Hypothalamus (tissue), 51 donors: ENCODE measurements around the gene ENTHD1.
A peak's percentile ranks its signal among the peaks of the same experiment; 100 is the strongest.
"Not testable (repeated sequence)": the region's sequence is repeated elsewhere in the genome, so short reads cannot be mapped to it uniquely, and the experiment has no call there.

Source experiments
- DNase-seq, 51 donors: peaks; one replicate each; lab custom pipeline; 2025; lab: John Stamatoyannopoulos, UW

The ENTHD1 gene

DNA sequence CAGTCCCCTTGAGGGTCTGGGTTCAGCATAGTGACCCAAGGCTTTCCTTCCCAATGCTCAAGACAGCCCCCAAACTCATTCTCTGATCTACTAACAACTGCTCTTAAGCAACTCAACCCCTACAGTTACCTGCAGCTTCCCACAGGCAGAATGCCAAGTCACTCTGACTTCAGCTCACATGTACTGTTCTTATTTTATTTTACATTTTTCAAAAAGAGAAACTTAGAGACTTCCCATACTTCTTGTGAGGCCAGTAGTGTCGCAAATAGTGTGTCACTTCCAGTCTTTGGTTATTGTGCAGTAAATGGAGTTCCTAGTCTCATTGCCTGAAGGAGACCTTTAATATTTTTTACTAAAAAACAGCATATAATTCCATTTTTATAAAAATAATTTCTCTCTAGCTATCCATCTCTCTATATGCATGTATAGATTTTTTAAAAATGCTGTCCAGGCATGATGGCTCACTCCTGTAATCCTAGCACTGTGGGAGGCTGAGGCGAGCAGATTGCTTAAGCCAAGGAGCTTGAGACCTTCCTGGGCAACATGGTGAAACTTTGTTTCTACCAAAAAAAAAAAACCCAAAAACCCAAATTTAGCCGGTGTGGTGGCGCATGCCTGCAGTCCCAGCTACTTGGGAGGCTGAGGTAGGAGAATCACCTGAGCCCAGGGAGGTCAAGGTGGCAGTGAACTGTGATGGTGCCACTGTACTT is 41.8 kb downstream of the ENTHD1 start:
- no peak for DNase-seq

DNA sequence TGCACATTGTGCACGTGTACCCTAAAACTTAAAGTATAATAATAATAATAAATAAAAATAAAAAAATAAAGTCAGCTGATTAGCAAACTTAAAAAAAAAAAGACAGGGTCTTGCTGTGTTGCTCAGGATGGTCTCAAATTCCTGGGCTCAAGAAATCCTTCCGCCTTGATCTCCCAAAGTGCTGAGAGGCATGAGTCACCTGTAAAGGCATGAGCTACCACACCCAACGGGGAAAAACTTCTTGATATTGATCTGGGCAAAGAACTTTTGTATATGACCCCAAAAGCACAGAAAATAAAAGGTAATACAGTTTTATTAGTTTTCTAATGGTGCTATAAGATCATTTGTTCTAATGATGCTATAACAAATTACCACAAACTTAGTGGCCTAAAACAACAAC is 46.1 kb downstream of the ENTHD1 start:
- no peak for DNase-seq

DNA sequence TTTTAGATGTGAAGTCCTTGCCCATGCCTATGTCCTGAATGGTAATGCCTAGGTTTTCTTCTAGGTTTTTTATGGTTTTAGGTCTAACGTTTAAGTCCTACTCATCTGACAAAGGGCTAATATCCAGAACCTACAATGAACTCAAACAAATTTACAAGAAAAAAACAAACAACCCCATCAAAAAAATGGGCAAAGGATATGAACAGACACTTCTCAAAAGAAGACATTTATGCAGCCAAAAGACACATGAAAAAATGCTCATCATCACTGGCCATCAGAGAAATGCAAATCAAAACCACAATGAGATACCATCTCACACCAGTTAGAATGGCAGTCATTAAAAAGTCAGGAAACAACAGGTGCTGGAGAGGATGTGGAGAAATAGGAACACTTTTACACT is 47.0 kb downstream of the ENTHD1 start:
- DNase-seq = not testable (repeated sequence)

DNA sequence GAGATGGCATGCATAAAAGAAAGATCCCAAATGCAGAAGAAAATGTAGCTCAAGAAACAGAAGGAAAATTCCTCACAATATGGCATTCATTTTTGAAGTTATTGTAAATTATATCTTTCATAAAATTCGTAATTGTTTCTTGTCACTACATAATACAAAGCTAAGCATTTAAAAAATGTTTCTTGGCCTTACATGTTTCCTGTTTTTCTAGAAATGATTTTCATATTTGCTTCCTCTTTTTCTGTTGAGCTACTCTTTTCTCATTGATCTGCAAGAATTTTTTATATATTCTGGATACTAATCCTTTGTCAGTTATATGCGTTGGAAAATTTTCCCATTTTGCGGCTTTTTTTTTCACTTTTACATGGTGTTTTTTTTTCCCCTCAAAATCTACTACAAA is 48.0 kb downstream of the ENTHD1 start:
- no peak for DNase-seq

DNA sequence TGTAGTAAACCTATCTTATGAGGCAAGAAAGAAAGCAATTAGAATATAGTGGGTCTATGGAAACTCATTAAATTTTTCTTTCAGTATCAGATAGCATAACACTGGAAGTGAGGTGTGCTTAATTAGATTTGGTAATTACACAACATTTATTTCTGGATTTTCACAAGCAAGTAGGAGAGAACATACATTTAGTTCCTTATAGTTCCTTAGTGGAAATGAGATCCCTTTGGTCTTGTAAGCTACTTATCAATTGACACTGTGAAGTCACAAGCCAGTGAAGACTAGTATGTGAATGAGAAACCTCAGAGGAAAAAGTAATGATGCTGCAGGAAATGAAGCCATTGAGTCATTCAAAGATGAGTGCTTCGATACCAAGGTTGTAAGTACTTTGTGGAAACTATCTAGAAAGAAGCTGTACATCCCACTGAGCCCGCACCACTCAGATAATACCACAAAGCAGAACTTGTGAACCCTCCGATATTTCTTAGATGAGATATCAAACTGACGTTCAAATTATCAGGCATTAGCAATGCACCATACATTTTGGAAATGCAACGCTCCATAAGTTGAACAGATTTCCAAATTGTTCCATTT is 53.5 kb downstream of the ENTHD1 start:
- no peak for DNase-seq

DNA sequence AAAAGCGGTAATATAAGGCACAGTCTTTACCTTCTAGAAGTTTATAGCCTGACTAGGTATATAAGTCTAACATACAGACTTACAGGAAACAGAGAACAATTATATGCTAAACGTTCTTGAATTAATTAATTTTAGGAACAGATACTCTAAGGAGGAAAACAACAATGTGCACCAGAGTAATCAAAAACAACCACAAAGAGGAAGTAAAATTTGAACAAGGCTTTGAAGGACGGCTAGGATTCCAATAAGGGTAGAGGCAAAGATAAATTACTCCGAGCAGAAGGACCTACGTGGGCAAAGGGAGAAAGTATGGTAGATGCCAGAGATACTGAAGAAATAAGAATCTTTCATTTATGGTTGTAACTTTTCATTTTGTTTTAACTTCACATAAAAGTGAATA is 54.4 kb downstream of the ENTHD1 start:
- no peak for DNase-seq

DNA sequence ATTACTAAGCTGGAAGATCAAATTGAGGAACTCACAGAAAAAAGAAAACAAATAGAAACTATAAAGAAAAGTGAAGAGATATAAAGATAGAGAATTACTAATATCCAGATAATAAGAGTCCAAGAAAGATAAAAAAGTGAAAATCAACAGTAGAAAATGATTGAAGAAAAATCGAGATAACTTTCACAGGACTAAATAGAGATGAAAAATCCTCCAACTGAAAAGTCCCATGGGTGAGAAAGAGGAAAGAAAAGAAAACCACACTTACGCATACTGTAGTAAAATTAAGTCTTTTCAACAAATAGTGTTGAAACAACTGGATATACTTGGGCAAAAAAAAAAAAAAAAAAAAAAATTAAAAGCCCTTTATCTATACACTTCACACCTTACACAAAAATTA is 60.0 kb downstream of the ENTHD1 start:
- DNase-seq = no peak

DNA sequence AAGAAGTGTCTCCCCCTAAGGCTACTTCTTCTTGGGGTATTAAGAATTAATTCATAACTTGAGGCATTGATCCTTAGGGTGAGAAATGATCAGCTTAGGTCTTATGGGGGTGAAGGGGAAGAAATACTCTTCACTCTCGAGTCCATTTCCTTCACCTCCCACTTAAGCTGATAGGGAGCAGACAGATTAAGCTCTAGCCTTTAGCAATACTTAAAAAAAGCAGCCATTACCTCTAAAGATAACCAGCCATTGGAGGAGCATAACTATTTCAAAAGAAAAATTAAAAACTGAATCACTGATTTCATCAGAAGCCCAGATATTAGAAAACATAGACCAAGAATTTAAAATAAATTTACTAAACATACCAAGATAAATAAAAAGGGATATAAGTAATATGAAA is 60.5 kb downstream of the ENTHD1 start:
- no peak for DNase-seq

DNA sequence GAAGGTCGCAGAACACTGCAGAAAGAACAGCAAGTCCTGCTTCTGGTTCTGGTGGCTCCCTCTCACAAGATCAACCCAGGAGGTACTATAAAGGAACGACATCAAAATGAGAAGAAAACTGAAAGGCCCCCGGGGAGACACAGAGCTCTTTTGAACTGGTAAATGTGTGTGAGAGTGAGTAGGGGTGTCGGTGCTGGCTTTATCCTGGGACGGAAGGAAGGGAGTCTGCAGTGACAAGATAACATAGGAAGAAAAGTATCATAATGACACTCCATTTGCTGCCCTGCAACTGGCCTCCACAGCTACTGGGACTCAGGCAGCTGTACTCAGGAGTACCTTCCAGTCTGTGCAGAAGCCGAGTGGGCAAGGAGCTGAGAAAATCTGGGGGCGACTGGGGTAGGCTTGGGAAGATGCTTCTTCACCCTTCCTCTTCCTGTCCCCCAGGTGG is 60.9 kb downstream of the ENTHD1 start:
- no peak for DNase-seq

DNA sequence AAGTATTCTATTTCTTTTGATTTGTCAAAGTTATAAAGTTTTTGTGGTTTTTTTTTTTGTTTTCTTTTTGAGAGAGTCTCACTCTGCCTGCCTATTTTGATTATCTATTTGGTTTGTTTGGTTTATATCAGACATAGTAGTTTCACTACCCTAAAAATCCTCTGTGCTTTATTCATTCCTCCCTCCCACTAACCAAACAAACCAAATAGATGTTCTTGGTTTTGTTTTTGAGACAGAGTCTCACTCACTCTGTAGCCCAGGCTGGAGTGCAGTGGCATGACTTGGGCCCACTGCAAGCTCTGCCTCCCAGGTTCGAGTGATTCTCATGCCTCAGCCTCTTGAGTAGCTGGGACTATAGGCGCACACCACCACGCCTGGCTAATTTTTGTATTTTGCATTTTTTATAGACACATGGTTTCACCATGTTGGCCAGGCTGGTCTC is 67.9 kb downstream of the ENTHD1 start:
- no peak for DNase-seq

DNA sequence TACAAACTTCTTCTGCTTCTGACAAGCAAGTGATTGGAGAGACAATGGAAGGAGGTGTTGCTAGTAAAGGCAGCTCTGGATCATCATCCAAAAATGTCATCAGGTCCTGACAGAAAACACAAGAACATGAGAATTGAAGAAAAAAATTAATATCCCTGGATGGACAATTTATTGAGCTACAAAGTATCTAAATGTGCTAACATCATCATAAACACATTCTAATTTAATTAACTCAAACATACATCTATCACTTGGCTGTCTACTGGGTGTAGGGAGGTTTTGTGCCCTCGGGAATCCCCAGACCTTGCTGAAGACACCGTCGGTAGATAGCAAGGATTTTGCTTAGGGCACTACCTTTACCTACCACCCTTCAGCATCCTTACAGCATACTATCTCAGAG is 72.6 kb downstream of the ENTHD1 start:
- DNase-seq = no peak

DNA sequence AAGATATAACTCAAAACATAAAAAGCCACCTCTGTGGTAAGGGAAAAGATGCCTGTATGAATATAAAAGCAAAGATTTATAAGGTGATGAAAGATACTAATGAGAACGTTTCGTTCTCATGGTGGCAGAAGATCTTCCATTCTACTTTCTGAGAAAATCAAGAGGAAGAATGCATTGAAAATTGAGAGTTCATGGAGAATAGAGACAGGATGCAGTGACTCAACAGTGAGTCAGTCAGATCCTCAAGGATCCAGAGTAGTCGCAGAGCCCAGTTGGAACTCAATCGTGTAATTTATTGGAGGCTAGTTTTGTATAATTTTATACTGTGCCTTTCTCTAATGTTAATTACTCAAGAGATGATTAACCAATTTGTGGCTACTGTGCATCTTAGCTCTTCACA is 73.3 kb downstream of the ENTHD1 start:
- DNase-seq = peak in 1 of 51 donors; percentile 2

DNA sequence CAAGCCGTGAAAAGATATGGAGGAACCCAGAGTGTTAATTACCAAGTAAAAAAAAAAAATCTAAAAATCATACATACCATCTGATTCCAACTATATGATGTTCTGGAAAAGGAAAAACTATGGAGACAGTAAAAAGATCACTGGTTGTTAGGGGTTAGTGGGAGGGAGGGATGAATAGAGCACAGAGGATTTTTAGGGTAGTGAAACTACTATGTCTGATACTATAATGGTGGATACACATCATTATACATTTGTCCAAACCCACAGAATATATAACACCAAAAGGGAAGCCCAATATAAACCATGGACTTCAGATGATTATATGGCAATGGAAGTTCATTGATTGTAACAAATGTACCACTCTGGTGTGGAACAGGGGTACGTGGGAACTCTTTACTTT is 74.1 kb downstream of the ENTHD1 start:
- DNase-seq = no peak

DNA sequence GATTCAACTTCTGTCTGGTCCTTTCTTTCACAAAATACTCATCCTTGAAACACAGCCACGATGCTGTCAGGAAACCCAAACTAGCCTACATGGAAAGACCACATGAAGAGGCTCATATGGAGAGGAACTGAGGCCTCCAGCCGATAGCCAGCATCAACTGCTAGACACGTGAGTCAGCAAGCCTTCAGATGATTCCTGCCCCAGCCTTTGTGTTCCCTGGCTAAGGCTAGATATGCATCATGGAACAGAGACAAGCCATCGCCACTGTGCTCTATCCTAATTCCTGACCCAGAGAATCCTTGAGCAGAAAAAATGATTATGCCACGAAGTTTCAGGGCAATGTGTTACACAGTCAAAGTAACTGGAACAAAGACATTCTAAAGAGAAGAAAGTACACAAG is 75.5 kb downstream of the ENTHD1 start:
- peak in 1 of 51 donors; percentile 31 for DNase-seq

DNA sequence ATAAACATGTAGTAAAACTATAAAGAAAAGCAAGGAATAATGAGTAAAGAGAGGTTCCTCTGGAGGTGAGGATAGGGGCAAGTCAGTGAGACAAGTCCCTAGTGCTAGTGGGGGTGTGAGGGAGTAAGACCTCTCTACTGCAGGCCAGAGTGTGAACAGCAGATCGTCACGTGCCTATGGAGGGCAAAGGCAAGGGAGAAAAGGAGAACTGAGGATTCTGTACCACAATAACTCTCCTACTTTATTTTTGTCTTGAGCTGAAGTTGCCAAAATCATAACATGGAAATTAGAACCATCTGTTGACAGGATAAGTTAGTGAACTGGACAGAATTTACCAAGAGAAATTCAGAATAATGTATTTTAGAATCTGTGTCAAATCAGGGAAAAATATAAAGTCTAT is 77.6 kb downstream of the ENTHD1 start:
- no peak for DNase-seq

DNA sequence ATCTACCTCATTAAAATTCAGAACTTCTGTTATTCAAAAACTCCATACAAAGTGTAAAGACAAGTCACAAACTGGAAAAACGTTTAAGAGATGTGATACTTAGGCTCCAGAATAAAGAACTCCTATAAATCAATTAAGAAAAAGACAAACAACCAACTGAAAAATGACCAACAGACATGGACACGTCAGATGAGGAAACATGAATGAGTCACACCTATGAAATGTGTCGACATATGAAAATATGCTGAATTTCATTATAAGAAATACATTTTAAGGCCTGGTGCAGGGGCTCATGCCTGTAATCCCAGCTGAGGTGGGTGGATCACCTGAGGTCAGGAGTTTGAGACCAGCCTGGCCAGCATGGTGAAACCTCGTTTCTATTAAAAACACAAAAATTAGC is 78.7 kb downstream of the ENTHD1 start:
- no peak for DNase-seq

DNA sequence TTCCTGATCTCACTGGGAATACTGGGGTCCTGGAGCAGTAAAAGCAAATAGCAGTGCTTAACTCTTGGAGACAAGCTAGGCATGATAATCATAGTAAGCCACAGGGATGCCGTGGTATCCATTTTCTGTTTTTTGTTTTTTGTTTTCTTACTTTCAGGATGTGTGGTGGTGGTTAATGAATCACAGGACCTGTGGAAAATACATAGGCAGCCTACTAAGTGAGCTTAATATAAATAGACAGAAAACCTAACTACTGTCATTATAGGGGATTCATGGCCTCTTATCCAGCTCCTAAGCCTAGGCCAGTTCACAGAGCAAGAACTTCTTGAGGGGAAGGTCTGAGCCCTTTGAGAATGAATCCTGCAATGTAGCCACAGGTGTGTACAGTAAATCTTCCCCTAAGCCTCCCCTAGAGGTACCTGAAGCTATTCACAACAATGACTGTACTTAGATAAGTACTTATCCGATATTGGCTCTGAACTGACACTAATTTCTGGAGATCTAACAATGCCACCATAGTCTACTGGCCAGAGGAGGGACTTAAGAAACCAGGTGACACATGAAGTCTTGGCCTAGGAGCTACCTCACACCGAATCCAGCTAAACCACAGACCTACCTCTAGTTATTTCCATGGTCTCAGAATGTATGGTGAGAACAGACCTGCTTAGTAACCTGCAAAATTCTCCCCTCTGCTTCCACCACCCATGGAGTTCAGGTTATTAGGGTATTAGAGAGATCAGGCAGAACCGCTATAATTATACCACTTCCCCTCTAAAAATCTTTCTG is 83.6 kb downstream of the ENTHD1 start:
- DNase-seq = no peak

DNA sequence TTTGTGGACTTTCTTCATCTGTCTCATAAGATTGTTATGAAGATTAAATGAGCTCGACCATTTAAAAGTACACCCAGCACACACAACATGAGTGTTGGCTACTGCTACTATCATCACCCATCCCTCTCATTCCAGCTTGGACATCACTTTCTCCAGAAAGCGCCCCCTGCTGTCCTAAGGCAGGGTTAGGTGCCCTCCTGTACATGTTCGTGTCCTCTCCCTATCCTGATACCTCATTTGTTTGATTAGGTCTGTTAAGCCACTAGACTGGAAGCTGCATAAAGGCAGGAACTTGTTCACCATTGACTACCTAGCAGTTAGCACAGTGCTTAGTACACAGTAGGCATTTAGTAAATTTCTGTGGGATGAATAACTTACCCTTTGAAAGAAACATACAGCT is 85.5 kb downstream of the ENTHD1 start:
- DNase-seq = no peak

DNA sequence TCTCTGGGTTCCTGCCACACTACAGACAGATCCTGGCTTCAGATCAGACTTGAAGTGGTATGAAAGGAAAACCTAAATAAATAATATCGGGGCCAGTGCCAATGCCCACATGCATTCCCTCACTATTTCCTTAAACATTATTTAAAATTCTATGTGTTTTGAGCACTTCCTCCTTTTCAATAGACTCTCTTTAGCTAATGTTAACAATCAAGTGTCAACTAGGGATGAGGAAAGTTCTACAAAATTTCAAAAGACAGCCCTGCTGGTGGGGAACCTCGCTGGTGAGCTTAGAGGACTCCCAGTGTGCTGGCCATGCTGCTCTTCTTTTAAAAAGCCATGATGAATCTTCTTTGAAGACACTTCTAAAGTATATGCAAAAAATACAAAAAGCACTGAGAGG is 87.5 kb downstream of the ENTHD1 start:
- DNase-seq = no peak

DNA sequence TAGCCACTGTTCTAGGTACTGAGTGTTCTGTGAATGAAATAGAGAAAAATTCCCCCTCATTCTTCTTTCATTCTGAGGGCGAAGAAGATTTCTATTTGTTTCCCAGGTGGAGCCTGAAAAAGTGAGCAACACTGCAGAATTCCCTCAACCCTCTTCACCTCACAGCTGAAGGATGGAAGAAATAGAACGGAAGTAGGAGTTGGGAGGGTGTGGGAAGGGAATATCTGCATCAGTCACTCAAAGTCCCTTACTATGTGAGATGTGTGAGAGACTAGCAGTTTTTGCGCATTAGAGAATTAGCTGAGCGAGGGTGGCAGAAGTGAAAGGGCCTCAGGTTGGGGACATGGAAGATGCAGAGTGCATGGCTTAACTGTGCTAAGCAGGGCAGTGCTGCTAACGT is 88.4 kb downstream of the ENTHD1 start:
- DNase-seq = no peak

DNA sequence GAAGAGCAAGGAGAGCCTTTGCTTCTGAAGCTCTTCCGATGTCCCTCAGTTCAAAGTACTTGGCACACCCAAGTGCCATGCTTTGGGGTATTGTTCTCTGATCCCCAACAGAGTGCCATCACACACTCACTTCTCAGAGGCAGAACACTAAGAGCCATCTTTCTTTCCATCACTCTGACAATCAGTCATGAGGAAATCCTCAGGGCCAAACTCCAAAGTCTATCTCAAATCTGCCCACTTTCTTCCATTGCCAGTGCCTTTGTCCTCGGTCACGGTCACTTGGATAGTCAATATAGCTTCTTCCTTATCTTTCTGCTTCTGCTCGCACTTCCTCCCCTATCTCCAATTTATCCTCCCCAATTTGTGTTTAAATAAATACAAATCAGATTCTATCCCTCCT is 90.9 kb downstream of the ENTHD1 start:
- DNase-seq = no peak
